ENCODE data around the gene DHDH. TPM values are rescaled to one million over a fixed set of nuclear protein-coding genes. Genes with fewer than 3 reads are reported as not detected.
A peak's percentile ranks its signal among the peaks of the same experiment; 100 is the strongest.

DHDH gene
- total and polyA plus RNA-seq, 7 donors = 0.14 to 0.21 TPM; not detected in 5

DNA sequence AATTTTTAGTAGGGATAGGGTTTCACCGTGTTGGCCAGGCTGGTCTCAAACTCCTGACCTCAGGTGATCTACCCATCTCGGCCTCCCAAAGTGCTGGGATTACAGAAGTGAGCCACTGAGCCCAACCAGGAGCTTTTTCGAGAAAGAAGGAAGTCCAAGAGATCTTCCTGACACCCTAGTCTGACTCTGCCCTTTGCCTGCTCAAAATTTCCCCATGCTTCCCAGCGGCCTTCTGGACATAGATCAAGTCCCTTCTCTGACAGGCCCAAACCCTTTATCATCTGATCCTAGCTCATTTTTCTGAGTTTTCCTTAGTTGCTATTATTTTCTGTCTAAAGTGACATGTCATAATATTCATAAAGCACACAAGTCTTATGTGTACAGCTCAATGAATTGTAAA is 19.6 kb downstream of the DHDH start:
- H3K36me3 ChIP-seq (ENCODE audit: insufficient read depth in 1 of 2, low read depth in 1 of 2) = peaks cover 0 to 14% of the 10 kb centered on the region in 2 donors
- 68 to 81% (median 75%) methylated on average over 4 of the region's 4 CpGs for WGBS, 3 donors
- H3K4me3 ChIP-seq = no peak overlapping the region
- no peak overlapping the region for H3K27ac ChIP-seq
- TF ChIP-seq, protein P1, sequence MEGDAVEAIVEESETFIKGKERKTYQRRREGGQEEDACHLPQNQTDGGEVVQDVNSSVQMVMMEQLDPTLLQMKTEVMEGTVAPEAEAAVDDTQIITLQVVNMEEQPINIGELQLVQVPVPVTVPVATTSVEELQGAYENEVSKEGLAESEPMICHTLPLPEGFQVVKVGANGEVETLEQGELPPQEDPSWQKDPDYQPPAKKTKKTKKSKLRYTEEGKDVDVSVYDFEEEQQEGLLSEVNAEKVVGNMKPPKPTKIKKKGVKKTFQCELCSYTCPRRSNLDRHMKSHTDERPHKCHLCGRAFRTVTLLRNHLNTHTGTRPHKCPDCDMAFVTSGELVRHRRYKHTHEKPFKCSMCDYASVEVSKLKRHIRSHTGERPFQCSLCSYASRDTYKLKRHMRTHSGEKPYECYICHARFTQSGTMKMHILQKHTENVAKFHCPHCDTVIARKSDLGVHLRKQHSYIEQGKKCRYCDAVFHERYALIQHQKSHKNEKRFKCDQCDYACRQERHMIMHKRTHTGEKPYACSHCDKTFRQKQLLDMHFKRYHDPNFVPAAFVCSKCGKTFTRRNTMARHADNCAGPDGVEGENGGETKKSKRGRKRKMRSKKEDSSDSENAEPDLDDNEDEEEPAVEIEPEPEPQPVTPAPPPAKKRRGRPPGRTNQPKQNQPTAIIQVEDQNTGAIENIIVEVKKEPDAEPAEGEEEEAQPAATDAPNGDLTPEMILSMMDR (IDR thresholded peaks at IDR 0.05) = no peak
- intact Hi-C loops (cut with DNase I) = loop anchor here in 1 of 2 donors (5.0 kb wide), 1 partner anchor 46 kb away; no protein-coding TSS in a partner anchor
- H3K27me3 ChIP-seq (ENCODE audit: insufficient read depth in 3 of 3, low read length in 2 of 3) = no peaks in the 10 kb centered on the region
- DNase-seq (no peak), ATAC-seq (no peak)
- H3K9me3 ChIP-seq = no peaks in the 10 kb centered on the region
- H3K4me1 ChIP-seq = peaks cover 15% of the 10 kb centered on the region

DNA sequence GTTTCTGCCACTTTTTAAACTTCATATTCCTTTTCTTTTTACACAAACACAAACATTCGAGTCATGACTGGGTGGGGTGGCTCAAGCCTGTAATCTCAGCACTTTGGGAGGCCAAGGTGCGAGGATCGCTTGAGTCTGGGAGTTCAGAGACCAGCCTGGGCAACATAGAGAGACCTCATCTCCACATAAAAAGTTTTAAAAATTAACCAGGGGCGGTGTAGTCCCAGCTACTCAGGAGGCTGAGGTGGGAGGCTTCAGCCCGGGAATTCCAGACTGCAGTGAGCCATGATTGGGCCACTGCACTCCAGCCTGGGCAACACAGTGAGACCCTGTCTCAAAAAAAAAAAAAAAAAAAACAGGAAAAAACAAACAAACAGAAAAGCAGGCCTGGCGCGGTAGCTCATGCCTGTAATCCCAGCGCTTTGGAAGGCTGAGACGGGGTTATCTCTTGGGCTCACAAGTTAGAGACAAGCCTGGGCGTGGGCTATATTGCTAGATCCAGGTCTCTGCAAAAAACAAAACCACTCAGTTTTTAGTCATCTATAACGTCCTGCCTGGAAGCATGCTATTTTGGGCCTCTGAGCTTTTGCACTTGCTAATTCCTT is 20.6 kb downstream of the DHDH start:
- H3K36me3 ChIP-seq (ENCODE audit: insufficient read depth in 1 of 2, low read depth in 1 of 2) = peaks cover 0 to 14% of the 10 kb centered on the region in 2 donors
- no peaks in the 10 kb centered on the region for H3K9me3 ChIP-seq
- peak overlapping the region; percentile 88 for H3K27ac ChIP-seq
- 49 to 59% (median 55%) methylated on average over 11 of the region's 11 CpGs for WGBS, 3 donors
- H3K4me3 ChIP-seq = peak overlapping the region; percentile 98
- intact Hi-C loops (cut with DNase I) = loop anchor here in 1 of 2 donors (5.0 kb wide), 1 partner anchor 47 kb away; no protein-coding TSS in a partner anchor
- ATAC-seq = peak in 2 of 4 donors; percentile 0 to 19
- no peak for DNase-seq
- H3K27me3 ChIP-seq (ENCODE audit: insufficient read depth in 3 of 3, low read length in 2 of 3) = no peaks in the 10 kb centered on the region
- TF ChIP-seq, protein P1 (IDR thresholded peaks at IDR 0.05) = no peak
- peaks cover 15% of the 10 kb centered on the region for H3K4me1 ChIP-seq

DNA sequence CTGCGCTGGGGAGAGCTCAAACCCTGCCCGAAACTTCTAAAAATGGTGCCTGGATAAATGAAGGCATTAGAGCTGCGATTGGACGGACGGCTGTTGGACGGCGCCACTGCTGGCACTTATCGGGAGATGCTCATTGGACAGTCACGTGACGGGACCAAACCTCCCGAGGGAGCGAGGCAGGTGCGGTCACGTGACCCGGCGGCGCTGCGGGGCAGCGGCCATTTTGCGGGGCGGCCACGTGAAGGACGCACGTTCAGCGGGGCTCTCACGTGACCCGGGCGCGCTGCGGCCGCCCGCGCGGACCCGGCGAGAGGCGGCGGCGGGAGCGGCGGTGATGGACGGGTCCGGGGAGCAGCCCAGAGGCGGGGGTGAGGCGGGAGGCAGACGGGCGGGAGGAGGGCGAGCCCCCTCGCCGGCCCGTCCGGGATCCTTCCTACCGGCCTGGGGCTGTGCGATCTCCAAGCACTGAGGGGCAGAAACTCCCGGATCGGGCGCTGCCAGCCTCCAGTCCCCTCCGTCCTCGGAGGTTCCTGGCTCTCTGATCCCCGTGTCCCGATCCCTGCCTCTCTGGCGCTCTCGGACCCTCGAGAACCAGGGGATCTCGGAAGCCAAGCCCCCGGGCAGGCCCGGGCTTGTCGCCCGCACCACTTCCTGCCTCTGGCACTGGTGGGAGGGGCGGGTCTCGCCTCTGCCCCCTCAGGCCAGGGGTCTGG is 21.3 kb downstream of the DHDH start, which contains the start of gene BAX:
Gene BAX, plus strand, starts transcription at position 281 of the 713 bp plus-strand sequence. Its CDS starts 54 bp downstream, at position 335.
- DNase-seq = peak; percentile 97 to 99
- WGBS, 3 donors = 0 to 1% (median 0%) methylated on average over 62 to 71 of the region's 71 CpGs
- Histone ChIP-seq H3K27me3 (ENCODE audit: insufficient read depth in 3 of 3, low read length in 2 of 3) (no peaks in the 10 kb centered on the region), H3K27ac (peak within 1 kb of the TSS; percentile 88), H3K36me3 (ENCODE audit: insufficient read depth in 1 of 2, low read depth in 1 of 2) (peaks cover 0 to 14% of the 10 kb centered on the region in 2 donors), H3K9me3 (no peaks in the 10 kb centered on the region), H3K4me1 (peaks cover 15% of the 10 kb centered on the region), H3K4me3 (peak within 1 kb of the TSS; percentile 98)
- ATAC-seq = peak; percentile 91 to 94 (median 92)
- intact Hi-C loops (cut with DNase I) = loop anchor here in 1 of 2 donors (5.0 kb wide), 1 partner anchor 47 kb away; no protein-coding TSS in a partner anchor
- TF ChIP-seq, protein P1 (IDR thresholded peaks at IDR 0.05) = no peak

DNA sequence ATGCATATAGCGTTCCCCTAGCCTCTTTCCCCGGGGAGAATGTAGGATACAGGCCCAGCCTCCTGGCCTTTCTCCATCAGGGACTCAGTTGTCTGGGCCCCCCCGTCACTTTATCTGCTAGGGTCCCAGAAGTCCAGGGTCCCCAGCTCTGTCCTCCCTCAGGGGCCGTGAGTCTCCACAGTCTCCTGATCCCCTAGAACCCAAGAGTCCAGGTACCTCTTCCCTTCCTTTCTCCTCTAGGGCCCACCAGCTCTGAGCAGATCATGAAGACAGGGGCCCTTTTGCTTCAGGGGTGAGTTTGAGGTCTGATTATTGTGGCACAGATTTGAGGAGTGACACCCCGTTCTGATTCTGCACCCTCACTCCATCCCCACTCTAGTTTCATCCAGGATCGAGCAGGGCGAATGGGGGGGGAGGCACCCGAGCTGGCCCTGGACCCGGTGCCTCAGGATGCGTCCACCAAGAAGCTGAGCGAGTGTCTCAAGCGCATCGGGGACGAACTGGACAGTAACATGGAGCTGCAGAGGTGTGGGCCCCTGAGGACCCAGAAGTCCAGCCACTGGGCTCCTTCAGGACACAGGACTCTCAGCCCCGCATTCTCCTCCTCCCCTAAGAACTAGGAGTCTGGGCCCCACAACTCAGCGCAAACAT is 21.9 kb downstream of the DHDH start:
- 53 to 58% (median 54%) methylated on average over 16 of the region's 16 CpGs for WGBS, 3 donors

More for the DNA sequence above, 21.9 kb downstream of the DHDH start:
- Histone ChIP-seq H3K27me3 (ENCODE audit: insufficient read depth in 3 of 3, low read length in 2 of 3) (no peaks in the 10 kb centered on the region), H3K9me3 (no peaks in the 10 kb centered on the region), H3K36me3 (ENCODE audit: insufficient read depth in 1 of 2, low read depth in 1 of 2) (peaks cover 0 to 14% of the 10 kb centered on the region in 2 donors), H3K27ac (peak overlapping the region; percentile 88), H3K4me3 (peak overlapping the region; percentile 98), H3K4me1 (peaks cover 15% of the 10 kb centered on the region)
- ATAC-seq = no peak
- intact Hi-C loops (cut with DNase I) = no loop called here
- no peak for DNase-seq
- TF ChIP-seq, protein P1 (IDR thresholded peaks at IDR 0.05) = no peak

All from psoas muscle (tissue), 8 donors.